Lower leg skin (tissue), 4 donors: ENCODE data around the gene PDE6H. TPM values are rescaled to one million over a fixed set of nuclear protein-coding genes. Genes with fewer than 3 reads are reported as not detected.

Source experiments
- DNase-seq, 2 donors: peaks; one replicate each; pipeline ENCODE4 v3.0.0-alpha.2; 2019; ENCODE audit warnings: low spot score in 2 of 2
- H3K4me3 ChIP-seq: fragments of 200-600 bp; sonication (generic); 2 replicates; pipeline ENCODE4 v1.5.1; 2017; ENCODE audit warnings: mild to moderate bottlenecking, low read depth; ENCODE audit not compliant: poor library complexity, severe bottlenecking
- POLR2A ChIP-seq, 2 donors: fragments of 450-650 bp; IDR thresholded peaks; one replicate each; pipeline ENCODE4 v1.6.1; 2016 to 2017; ENCODE audit warnings: antibody characterized with exemption in 2 of 2, mild to moderate bottlenecking in 1 of 2, moderate library complexity in 1 of 2
- WGBS, 2 donors: methylation state at CpG; one replicate each; pipeline ENCODE4 v1.1.5; 2018; 5-methylcytosine and 5-hydroxymethylcytosine counted together
- intact Hi-C: fragments of 100-400 bp; cut with DNase I; formaldehyde crosslinking; loops from one replicate; pipeline ENCODE4 v1.15.0; 2023; ENCODE audit warnings: low total_unique reads
- total RNA-seq, 4 donors: library from RNA; depleted of rRNA; stranded (reverse); fragments of >200 nt; gene quantifications; one replicate each; pipeline ENCODE4 v1.1.0, GENCODE V29; 2016
- TF ChIP-seq, protein P1 (sequence below), 3 donors: fragments of 450-650 bp; IDR thresholded peaks; one replicate each; pipeline ENCODE4 v1.5.1; 2016; ENCODE audit warnings: antibody characterized with exemption in 3 of 3, mild to moderate bottlenecking in 3 of 3, moderate library complexity in 2 of 3

The PDE6H gene
- total RNA-seq, 4 donors from 2014 or later, result not detected

DNA sequence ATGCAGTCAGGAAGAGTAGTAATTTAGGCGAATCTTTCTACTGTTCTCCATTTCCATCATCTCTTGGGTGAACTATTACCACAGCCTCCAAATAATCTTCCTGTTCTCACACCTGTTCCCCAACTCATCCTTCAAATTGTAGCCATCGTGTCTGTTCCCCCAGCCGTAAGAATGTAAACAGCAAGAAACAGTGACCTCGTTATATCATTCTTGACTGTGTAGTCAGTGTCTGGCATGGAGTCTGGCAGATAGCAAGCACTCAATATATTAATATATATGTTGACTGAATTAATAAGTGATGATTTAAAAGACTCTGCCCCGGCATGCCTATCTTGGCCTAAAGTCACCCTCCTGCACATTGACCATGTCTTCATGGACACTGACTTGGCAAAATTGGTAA lies 20.3 kb downstream of the PDE6H start:
- TF ChIP-seq, protein P1, sequence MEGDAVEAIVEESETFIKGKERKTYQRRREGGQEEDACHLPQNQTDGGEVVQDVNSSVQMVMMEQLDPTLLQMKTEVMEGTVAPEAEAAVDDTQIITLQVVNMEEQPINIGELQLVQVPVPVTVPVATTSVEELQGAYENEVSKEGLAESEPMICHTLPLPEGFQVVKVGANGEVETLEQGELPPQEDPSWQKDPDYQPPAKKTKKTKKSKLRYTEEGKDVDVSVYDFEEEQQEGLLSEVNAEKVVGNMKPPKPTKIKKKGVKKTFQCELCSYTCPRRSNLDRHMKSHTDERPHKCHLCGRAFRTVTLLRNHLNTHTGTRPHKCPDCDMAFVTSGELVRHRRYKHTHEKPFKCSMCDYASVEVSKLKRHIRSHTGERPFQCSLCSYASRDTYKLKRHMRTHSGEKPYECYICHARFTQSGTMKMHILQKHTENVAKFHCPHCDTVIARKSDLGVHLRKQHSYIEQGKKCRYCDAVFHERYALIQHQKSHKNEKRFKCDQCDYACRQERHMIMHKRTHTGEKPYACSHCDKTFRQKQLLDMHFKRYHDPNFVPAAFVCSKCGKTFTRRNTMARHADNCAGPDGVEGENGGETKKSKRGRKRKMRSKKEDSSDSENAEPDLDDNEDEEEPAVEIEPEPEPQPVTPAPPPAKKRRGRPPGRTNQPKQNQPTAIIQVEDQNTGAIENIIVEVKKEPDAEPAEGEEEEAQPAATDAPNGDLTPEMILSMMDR (IDR thresholded peaks at IDR 0.05), result no peak
- no peak for TF ChIP-seq POLR2A (IDR thresholded peaks at IDR 0.05)
- H3K4me3 ChIP-seq, result no peak overlapping the region
- no peak for DNase-seq
- intact Hi-C loops, result loop anchor here (10.0 kb wide), 1 partner anchor 348 kb away; no protein-coding TSS in a partner anchor
- WGBS, 2 donors, result 84 to 90% methylated on average over 5 of the region's 5 CpGs

DNA sequence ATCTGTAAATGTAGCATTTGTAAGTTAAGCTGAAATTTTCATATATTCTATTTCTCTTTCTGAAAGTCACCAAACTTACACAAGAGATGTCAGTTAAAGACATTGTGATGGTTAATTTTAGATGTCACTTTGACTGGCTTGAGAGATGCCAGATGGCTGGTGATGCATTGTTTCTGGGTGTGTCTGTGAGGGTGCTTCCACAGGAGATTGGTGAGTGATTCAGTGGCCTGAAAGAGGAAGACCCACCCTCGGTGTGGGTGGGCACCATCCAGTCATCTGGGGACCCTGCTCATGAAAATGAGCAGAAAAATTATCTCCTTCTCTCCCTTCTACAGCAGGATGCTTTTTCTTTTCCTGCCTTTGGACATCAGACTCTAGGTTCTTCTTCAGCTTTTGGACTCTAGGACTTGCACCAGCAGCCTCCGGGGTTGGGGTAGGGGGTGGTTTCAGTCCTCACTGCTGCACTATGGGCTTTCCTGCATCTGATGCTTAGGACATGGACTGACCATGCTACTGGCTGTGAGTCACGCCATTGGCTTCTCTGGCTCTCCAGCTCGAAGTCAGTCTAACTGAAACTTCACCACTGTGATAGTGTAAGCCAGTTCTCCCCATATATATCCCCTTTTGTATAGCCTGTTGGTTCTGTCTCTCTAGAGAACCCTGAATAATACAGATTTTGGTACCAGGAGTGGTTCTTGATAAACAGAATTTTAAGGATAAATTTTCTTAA lies 20.9 kb downstream of the PDE6H start:
- intact Hi-C loops, result loop anchor here (10.0 kb wide), 1 partner anchor 349 kb away; no protein-coding TSS in a partner anchor
- 59 to 64% methylated on average over 4 of the region's 4 CpGs for WGBS, 2 donors
- DNase-seq, result no peak
- H3K4me3 ChIP-seq, result no peak overlapping the region
- TF ChIP-seq, protein P1 (IDR thresholded peaks at IDR 0.05), result no peak
- no peak for TF ChIP-seq POLR2A (IDR thresholded peaks at IDR 0.05)

DNA sequence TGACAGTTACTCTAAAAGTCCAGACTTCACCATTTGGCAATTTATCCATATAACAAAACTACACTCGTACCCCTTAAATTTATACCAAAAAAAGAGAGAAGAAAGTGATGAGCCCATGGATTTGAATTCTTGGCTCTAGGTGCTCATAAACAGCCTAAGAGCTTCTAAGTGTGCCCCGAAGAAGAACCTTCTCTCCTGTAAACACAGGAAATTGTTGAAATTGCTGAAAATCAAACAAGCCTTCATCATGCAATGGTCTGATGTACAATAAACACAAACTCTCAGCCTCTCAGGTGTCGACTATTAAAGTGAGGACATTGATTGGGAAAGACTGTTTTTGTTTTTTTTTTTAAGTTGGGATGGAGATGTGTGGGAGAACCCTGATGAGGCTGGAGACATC lies 21.8 kb downstream of the PDE6H start:
- TF ChIP-seq, protein P1 (IDR thresholded peaks at IDR 0.05), result no peak
- TF ChIP-seq POLR2A (IDR thresholded peaks at IDR 0.05), result no peak
- WGBS, 2 donors, result 73 to 80% methylated on average over 3 of the region's 3 CpGs
- intact Hi-C loops, result loop anchor here (1.0 to 10.0 kb wide), 2 partner anchors 151 to 350 kb away; partner anchors contain the start of gene ART4
- no peak for DNase-seq
- no peak overlapping the region for H3K4me3 ChIP-seq

DNA sequence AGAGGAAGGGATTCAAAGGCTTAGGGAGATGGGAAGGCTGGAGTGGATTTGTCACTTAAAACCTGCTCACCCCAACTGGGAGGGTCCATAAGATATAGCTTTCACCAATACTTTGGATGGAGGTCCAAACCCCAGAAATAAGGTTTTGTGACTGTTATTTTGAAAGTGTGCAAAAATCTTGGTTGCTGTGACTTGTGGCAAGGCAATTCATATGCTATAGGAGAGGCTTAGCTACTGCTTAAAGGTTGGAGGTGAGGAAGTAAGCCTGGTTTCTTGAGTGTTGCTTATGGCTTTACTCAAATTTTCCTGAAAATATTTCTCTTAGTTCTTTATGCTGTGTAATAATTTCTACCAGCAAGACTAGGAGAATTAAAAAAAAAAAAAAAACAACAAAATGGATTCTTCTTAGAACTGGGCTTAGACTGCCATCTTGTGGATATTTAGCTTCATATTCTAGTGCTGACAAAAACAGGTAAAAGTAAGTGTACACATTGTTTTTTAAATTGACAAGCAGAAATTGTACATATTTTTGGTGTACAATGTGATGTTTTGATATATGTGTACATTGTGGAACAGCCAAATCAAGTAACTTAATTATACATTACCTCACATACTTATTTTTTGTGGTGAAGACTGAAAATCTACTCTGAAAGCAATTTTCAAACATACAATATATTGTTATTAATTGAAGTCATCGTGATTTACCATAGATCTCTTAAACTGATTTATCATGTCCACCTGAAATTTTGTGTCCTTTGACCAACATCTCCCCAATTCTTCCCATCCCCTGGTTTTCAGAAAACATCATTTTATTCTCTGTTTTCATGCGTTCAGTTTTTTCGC lies 23.0 kb downstream of the PDE6H start:
- WGBS, 2 donors, result 90 to 92% methylated on average over 3 of the region's 3 CpGs
- no peak for DNase-seq
- intact Hi-C loops, result loop anchor here (1.0 to 10.0 kb wide), 2 partner anchors 153 to 351 kb away; partner anchors contain the start of gene ART4
- TF ChIP-seq, protein P1 (IDR thresholded peaks at IDR 0.05), result no peak
- no peak for TF ChIP-seq POLR2A (IDR thresholded peaks at IDR 0.05)
- H3K4me3 ChIP-seq, result no peak overlapping the region

DNA sequence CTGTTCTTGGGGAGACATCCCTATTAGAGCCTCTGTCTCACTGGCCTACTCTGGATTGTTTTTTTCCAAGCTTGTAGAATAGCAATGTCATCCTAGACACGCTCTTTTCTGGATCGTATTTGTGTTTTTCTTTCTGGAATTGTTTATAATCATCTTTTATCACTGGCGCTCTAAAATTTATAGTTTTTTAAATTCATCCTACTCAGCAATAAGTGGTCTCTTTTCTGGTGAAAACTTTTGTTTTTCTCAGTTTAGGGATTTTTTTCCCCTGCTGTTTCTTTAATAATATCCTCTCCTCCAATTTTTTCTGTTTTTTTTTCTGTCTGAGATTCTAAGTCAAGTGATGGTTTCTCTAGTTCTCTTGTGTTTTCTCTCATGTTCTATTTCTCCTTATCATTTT lies 25.2 kb downstream of the PDE6H start:
- intact Hi-C loops, result loop anchor here (10.0 kb wide), 1 partner anchor 353 kb away; no protein-coding TSS in a partner anchor
- H3K4me3 ChIP-seq, result no peak overlapping the region
- TF ChIP-seq POLR2A (IDR thresholded peaks at IDR 0.05), result no peak
- TF ChIP-seq, protein P1 (IDR thresholded peaks at IDR 0.05), result no peak
- no peak for DNase-seq
- WGBS, 2 donors, result 72 to 78% methylated on average over 3 of the region's 3 CpGs
